CD8-positive, alpha-beta memory T cell (primary cell): ENCODE data around the gene TRMT1. TPM values are rescaled to one million over a fixed set of nuclear protein-coding genes. Genes with fewer than 3 reads are reported as not detected.

Experiments
- CTCF ChIA-PET: fragments of 350-600 bp; sonication (Branson Sonifier 250); formaldehyde crosslinking; loops from one replicate; lab custom pipeline; 2021; ENCODE audit warnings: antibody characterized with exemption; lab: Charles Lee
- POLR2A ChIA-PET: fragments of 350-600 bp; sonication (Branson Sonifier 250); formaldehyde crosslinking; loops from one replicate; lab custom pipeline; 2021; ENCODE audit warnings: antibody characterized with exemption; lab: Charles Lee
- DNase-seq, 5 donors: peaks; one replicate each; pipeline versions ENCODE4 v3.0.0 to v3.0.0-alpha.2; 2020 to 2022; ENCODE audit warnings: mixed read lengths in 1 of 5
- H3K27ac ChIP-seq: one replicate; pipeline ENCODE4 v1.7.0; 2013; ENCODE audit warnings: low read depth, mild to moderate bottlenecking, low read length, moderate library complexity
- H3K27me3 ChIP-seq: 2 replicates; pipeline ENCODE4 v1.7.0; 2013; ENCODE audit warnings: low read length, mild to moderate bottlenecking; ENCODE audit not compliant: insufficient read depth, poor library complexity, severe bottlenecking
- H3K36me3 ChIP-seq: 2 replicates; pipeline ENCODE4 v1.7.0; 2013; ENCODE audit warnings: mild to moderate bottlenecking, low read length, moderate library complexity; ENCODE audit not compliant: insufficient read depth
- H3K4me1 ChIP-seq: 2 replicates; pipeline ENCODE4 v1.7.0; 2013; ENCODE audit warnings: mild to moderate bottlenecking, low read length, moderate library complexity; ENCODE audit not compliant: insufficient read depth
- H3K4me3 ChIP-seq: 2 replicates; pipeline ENCODE4 v1.7.0; 2013; ENCODE audit warnings: mild to moderate bottlenecking, low read length
- H3K9me3 ChIP-seq: 2 replicates; pipeline ENCODE4 v1.7.0; 2013; ENCODE audit warnings: mild to moderate bottlenecking, low read length
- H3K27ac Mint-ChIP-seq, 8 donors: one replicate each; pipeline ENCODE4 v1.8.0; 2020 to 2021; ENCODE audit warnings: mixed read lengths in 8 of 8, mild to moderate bottlenecking in 6 of 8, inconsistent platforms in 3 of 8, moderate library complexity in 3 of 8
- H3K27me3 Mint-ChIP-seq, 2 donors: one replicate each; pipeline ENCODE4 v1.8.0; 2020 to 2021; ENCODE audit warnings: mixed read lengths in 2 of 2, mild to moderate bottlenecking in 1 of 2, moderate library complexity in 1 of 2
- H3K36me3 Mint-ChIP-seq, 3 donors: one replicate each; pipeline ENCODE4 v1.8.0; 2020 to 2021; ENCODE audit warnings: mixed read lengths in 3 of 3, inconsistent platforms in 1 of 3, mild to moderate bottlenecking in 1 of 3
- H3K4me1 Mint-ChIP-seq, 3 donors: one replicate each; pipeline ENCODE4 v1.8.0; 2020 to 2021; ENCODE audit warnings: mixed read lengths in 3 of 3, inconsistent platforms in 1 of 3, mild to moderate bottlenecking in 1 of 3
- H3K4me3 Mint-ChIP-seq, 7 donors: one replicate each; pipeline ENCODE4 v1.8.0; 2020 to 2021; ENCODE audit warnings: mixed read lengths in 7 of 7, mild to moderate bottlenecking in 6 of 7, moderate library complexity in 4 of 7, inconsistent platforms in 2 of 7
- H3K9me3 Mint-ChIP-seq, 5 donors: one replicate each; pipeline ENCODE4 v1.8.0; 2020 to 2022; ENCODE audit warnings: mixed read lengths in 5 of 5, mild to moderate bottlenecking in 3 of 5, moderate library complexity in 2 of 5, inconsistent platforms in 1 of 5
- polyA plus RNA-seq: library from polyadenylated mRNA; unstranded; fragments of 300-500 nt; fragmentation: Illumina TruSeq; gene quantifications from one replicate; pipeline ENCODE4 v1.2.3, GENCODE V29; 2021
- total RNA-seq, 2 experiments: library from RNA; stranded (reverse); gene quantifications; one replicate each; pipeline ENCODE4 v1.2.3, GENCODE V29; 2021

Gene TRMT1
- total and polyA plus RNA-seq, 3 experiments from 2014 or later: 18.2 to 138 (median 138) TPM

DNA sequence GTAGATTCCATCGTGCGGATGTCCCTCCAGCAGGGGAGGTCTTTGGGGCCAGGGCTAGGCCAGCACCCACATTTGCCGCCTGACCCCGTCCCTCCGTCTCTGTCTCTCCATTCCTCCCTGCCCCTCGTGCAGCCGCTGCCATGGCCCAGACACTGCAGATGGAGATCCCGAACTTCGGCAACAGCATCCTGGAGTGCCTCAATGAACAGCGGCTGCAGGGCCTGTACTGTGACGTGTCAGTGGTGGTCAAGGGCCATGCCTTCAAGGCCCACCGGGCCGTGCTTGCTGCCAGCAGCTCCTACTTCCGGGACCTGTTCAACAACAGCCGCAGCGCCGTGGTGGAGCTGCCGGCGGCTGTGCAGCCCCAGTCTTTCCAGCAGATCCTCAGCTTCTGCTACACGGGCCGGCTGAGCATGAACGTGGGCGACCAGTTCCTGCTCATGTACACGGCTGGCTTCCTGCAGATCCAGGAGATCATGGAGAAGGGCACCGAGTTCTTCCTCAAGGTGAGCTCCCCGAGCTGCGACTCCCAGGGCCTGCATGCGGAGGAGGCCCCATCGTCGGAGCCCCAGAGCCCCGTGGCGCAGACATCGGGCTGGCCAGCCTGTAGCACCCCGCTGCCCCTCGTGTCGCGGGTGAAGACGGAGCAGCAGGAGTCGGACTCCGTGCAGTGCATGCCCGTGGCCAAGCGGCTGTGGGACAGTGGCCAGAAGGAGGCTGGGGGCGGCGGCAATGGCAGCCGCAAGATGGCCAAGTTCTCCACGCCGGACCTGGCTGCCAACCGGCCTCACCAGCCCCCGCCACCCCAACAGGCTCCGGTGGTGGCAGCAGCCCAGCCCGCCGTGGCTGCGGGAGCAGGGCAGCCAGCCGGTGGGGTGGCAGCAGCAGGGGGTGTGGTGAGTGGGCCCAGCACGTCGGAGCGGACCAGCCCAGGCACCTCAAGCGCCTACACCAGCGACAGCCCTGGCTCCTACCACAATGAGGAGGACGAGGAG lies 18.8 kb upstream of the TRMT1 start:
- H3K4me1 Mint-ChIP-seq: peaks cover 18 to 30% (median 26%) of the 10 kb centered on the region in 3 donors
- Histone ChIP-seq H3K9me3 (no peaks in the 10 kb centered on the region), H3K27ac (no peak overlapping the region), H3K4me1 (peaks cover 17% of the 10 kb centered on the region), H3K36me3 (peaks cover 3% of the 10 kb centered on the region), H3K4me3 (no peak overlapping the region), H3K27me3 (no peaks in the 10 kb centered on the region)
- H3K4me3 Mint-ChIP-seq: no peak overlapping the region
- peaks cover 0 to 2% of the 10 kb centered on the region in 2 donors for H3K27me3 Mint-ChIP-seq
- H3K27ac Mint-ChIP-seq: no peak overlapping the region
- H3K9me3 Mint-ChIP-seq: no peaks in the 10 kb centered on the region
- POLR2A ChIA-PET: no interaction called here
- peaks cover 0 to 60% (median 0%) of the 10 kb centered on the region in 3 donors for H3K36me3 Mint-ChIP-seq
- DNase-seq: no peak
- CTCF ChIA-PET: no interaction called here

DNA sequence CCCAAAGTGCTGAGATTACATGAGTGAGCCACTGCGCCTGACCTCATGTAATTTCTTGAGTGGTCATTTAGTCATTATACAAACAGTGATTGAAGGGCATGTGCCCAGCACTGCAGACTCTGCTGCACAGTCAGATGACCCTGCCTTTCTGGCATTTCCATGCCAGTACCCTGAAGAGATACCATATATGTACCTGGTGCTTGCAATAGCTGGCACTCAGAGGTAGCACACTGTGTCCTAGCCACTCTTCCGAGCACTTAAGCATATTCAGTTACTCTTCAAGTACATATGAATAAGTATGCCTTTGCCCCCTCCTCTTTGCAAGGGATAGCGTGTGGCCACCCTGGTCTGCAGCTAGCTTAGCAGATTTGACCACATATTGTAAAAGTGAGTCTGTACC lies 18.1 kb upstream of the TRMT1 start:
- Mint-ChIP-seq H3K27me3 (peaks cover 0 to 2% of the 10 kb centered on the region in 2 donors), H3K9me3 (no peaks in the 10 kb centered on the region), H3K27ac (peak overlapping the region in 2 of 8 donors; percentile 27 to 47), H3K4me1 (peaks cover 19 to 36% (median 26%) of the 10 kb centered on the region in 3 donors), H3K36me3 (peaks cover 0 to 58% (median 0%) of the 10 kb centered on the region in 3 donors), H3K4me3 (no peak overlapping the region)
- POLR2A ChIA-PET: no interaction called here
- no peaks in the 10 kb centered on the region for H3K9me3 ChIP-seq
- CTCF ChIA-PET: no interaction called here
- H3K27me3 ChIP-seq: no peaks in the 10 kb centered on the region
- no peak overlapping the region for H3K27ac ChIP-seq
- H3K4me1 ChIP-seq: peaks cover 17% of the 10 kb centered on the region
- H3K4me3 ChIP-seq: no peak overlapping the region
- no peak for DNase-seq
- peaks cover 3% of the 10 kb centered on the region for H3K36me3 ChIP-seq

DNA sequence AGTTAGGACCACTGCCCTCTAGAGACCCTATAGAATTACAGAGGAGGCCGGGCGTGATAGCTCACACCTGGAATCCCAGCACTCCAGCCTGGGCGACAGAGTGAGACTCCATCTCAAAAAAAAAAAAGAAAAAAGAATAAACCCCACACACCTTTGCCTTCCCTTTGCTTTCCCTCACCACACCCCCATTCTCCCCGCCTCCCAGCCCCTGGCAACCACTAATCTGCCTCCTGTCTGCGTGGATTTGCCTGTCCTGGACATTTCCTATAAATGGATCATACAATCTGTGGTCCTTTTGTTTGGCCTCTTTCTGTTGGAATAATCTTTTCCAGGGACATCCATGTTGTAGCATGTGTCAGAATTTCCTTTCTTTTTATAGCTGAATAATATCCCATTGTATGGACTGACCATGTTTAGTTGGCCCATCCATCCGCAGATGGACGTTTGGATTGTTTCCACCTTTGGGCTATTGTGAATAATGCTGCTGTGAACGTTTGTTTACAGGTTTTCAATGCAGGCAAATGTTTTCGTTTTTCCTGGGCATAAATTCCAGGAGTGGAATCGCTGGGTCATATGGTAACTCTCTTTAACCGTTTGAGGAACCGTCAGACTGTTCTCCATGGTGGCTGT lies 16.8 kb upstream of the TRMT1 start:
- Mint-ChIP-seq H3K4me1 (peaks cover 22 to 42% (median 26%) of the 10 kb centered on the region in 3 donors), H3K36me3 (peaks cover 0 to 47% (median 0%) of the 10 kb centered on the region in 3 donors), H3K27ac (peak overlapping the region in 6 of 8 donors; percentile 17 to 97 (median 67)), H3K27me3 (peaks cover 0 to 2% of the 10 kb centered on the region in 2 donors), H3K9me3 (no peaks in the 10 kb centered on the region), H3K4me3 (no peak overlapping the region)
- ChIA-PET POLR2A (no interaction called here), CTCF (interaction anchor here (1.2 to 1.8 kb wide), 2 partner anchors 10 to 29 kb away, joined by 3 to 5 read pairs; no protein-coding TSS in a partner anchor)
- no peaks in the 10 kb centered on the region for H3K27me3 ChIP-seq
- no peaks in the 10 kb centered on the region for H3K9me3 ChIP-seq
- peaks cover 17% of the 10 kb centered on the region for H3K4me1 ChIP-seq
- no peak for DNase-seq
- peaks cover 3% of the 10 kb centered on the region for H3K36me3 ChIP-seq
- no peak overlapping the region for H3K27ac ChIP-seq
- H3K4me3 ChIP-seq: no peak overlapping the region

DNA sequence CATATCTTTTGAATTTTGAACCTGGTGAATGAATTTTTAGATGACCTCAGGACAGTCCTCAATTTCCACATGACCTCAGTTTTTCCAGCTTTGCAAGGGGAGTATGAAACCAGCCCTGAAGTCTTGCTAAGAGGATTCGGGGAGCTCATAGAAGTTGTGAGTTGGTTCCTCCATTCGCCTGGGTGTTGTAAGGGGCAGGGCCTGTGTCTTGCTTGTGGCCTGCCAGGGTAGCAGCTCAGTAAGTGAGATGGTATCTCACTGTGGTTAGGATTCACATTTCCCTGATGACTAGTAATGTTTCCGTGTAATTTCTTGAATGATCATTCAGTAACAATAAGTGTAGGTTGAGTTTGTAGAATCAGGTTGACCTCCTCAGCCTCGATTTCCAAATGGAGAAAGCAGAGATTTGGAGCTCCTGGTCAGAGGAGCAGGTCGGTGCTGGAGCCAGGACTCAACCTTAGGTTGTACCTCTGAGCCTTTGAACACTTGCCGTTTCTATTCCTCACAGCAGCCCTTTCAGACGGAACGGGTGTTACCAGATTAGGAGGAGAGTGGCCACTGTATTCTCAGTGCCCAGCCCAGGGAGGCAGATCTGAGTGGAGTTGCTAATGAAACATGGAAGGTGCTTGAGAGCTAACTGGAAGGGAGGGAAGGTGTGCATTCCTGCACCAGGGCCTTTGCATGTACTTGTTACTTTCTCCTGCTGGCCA lies 16.1 kb upstream of the TRMT1 start:
- Histone ChIP-seq H3K4me1 (peaks cover 17% of the 10 kb centered on the region), H3K36me3 (peaks cover 3% of the 10 kb centered on the region), H3K27me3 (no peaks in the 10 kb centered on the region), H3K27ac (no peak overlapping the region), H3K4me3 (no peak overlapping the region), H3K9me3 (no peaks in the 10 kb centered on the region)
- ChIA-PET CTCF (interaction anchor here (1.2 to 1.8 kb wide), 3 partner anchors 9 to 72 kb away, joined by 3 to 5 read pairs (median 3); no protein-coding TSS in a partner anchor), POLR2A (interaction anchor here (0.5 kb wide), 1 partner anchor 83 kb away, joined by 7 read pairs; no protein-coding TSS in a partner anchor)
- H3K9me3 Mint-ChIP-seq: no peaks in the 10 kb centered on the region
- H3K4me1 Mint-ChIP-seq: peaks cover 27 to 49% (median 31%) of the 10 kb centered on the region in 3 donors
- peak overlapping the region in 7 of 8 donors; percentile 12 to 97 (median 85) for H3K27ac Mint-ChIP-seq
- H3K36me3 Mint-ChIP-seq: peaks cover 0 to 40% (median 0%) of the 10 kb centered on the region in 3 donors
- peak overlapping the region in 6 of 7 donors; percentile 42 to 68 (median 62) for H3K4me3 Mint-ChIP-seq
- peak in 4 of 5 donors; percentile 31 to 66 (median 39) for DNase-seq
- H3K27me3 Mint-ChIP-seq: peaks cover 0 to 2% of the 10 kb centered on the region in 2 donors

DNA sequence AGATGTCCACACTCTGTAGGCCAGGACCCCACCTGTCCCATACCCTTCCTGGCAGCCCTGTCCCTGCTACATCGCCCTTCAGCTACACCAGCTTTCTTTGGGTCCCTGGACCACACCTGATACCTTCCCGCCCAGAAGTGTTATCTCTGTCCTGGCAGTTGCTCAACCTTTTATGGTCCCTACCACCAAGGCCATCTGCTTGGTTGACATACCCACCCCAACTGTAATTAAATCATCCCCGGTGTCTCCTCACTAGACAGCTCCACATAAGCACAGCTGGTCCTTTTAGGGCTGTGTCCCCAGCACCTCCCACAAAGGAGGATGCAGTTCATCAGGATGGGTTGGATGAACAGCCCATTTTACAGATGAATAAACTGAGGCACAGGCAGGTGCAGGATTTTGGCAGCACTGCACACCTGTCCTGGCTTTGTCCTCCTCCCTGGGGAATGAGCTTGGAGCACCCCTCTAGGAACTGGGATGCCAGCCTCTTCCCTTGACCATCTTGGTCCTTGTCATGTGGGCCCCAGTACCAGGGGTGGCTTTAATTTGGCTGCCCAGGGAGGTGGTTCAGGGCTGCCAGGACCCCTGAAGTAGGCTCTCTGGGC lies 14.4 kb upstream of the TRMT1 start:
- Mint-ChIP-seq H3K9me3 (no peaks in the 10 kb centered on the region), H3K36me3 (peaks cover 0 to 25% (median 0%) of the 10 kb centered on the region in 3 donors), H3K4me1 (peaks cover 27 to 52% (median 31%) of the 10 kb centered on the region in 3 donors), H3K27me3 (peaks cover 0 to 2% of the 10 kb centered on the region in 2 donors), H3K4me3 (no peak overlapping the region), H3K27ac (peak overlapping the region in 5 of 8 donors; percentile 29 to 87 (median 56))
- Histone ChIP-seq H3K36me3 (peaks cover under 1% of the 10 kb centered on the region), H3K9me3 (no peaks in the 10 kb centered on the region), H3K27ac (no peak overlapping the region), H3K4me3 (no peak overlapping the region), H3K27me3 (no peaks in the 10 kb centered on the region), H3K4me1 (peaks cover 17% of the 10 kb centered on the region)
- no peak for DNase-seq
- ChIA-PET CTCF (no interaction called here), POLR2A (no interaction called here)

DNA sequence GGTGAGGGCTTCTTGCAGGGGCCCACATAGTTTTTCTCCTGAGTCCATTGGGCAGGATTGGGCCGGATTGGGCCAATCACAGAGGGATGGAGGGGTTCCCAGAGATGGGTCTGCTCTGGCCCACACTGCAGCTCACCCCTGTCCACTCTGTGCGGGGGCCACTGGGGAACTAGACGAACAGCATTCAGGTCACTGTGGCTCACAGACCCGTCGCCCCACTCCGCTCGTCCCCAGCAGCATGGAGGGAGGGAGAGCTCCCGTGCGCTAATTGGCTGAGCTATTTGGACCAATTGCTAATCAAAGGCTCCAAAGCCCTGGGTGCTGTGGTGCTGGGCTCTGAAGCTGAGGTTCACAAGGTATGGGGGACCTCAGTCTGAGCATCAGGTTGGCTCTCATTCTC lies 12.8 kb upstream of the TRMT1 start:
- no peak overlapping the region for H3K27ac Mint-ChIP-seq
- ChIA-PET POLR2A (no interaction called here), CTCF (interaction anchor here (2.3 kb wide), 1 partner anchor 25 kb away, joined by 7 read pairs; no protein-coding TSS in a partner anchor)
- no peak overlapping the region for H3K4me3 Mint-ChIP-seq
- H3K4me1 Mint-ChIP-seq: peaks cover 27 to 47% (median 31%) of the 10 kb centered on the region in 3 donors
- Histone ChIP-seq H3K27ac (no peak overlapping the region), H3K9me3 (no peaks in the 10 kb centered on the region), H3K4me1 (peaks cover 17% of the 10 kb centered on the region), H3K4me3 (no peak overlapping the region), H3K36me3 (no peaks in the 10 kb centered on the region), H3K27me3 (no peaks in the 10 kb centered on the region)
- no peaks in the 10 kb centered on the region for H3K9me3 Mint-ChIP-seq
- H3K36me3 Mint-ChIP-seq: peaks cover 0 to 18% (median 0%) of the 10 kb centered on the region in 3 donors
- DNase-seq: no peak
- H3K27me3 Mint-ChIP-seq: peaks cover 0 to 2% of the 10 kb centered on the region in 2 donors

DNA sequence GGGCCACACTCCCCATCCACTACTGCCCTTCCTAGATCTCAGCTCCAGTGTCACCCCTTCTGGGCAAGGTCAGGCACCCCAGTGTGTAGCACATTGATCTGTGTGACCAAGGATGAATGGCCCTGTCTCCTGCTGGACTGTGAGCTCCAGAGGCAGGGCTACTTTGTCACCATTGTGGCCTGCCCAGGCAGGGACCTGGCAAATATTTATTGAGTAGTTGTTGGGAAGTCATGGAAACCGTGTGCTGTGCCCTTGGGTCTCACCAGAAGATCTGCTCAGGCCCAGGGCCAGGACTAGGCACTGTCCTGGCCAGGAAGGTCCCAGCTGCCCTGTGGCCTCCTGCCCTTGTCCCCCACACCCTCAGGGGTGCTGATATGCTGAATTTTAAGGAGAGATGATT lies 12.0 kb upstream of the TRMT1 start:
- H3K4me1 Mint-ChIP-seq: peaks cover 30 to 49% (median 30%) of the 10 kb centered on the region in 3 donors
- peak overlapping the region in 2 of 8 donors; percentile 28 to 57 for H3K27ac Mint-ChIP-seq
- peaks cover 0 to 2% of the 10 kb centered on the region in 2 donors for H3K27me3 Mint-ChIP-seq

More for the DNA sequence above, 12.0 kb upstream of the TRMT1 start:
- no peaks in the 10 kb centered on the region for H3K36me3 ChIP-seq
- Mint-ChIP-seq H3K4me3 (no peak overlapping the region), H3K9me3 (no peaks in the 10 kb centered on the region), H3K36me3 (peaks cover 0 to 18% (median 0%) of the 10 kb centered on the region in 3 donors)
- no peaks in the 10 kb centered on the region for H3K27me3 ChIP-seq
- POLR2A ChIA-PET: interaction anchor here (0.6 kb wide), 1 partner anchor 182 kb away, joined by 3 read pairs; no protein-coding TSS in a partner anchor
- no peak for DNase-seq
- H3K4me3 ChIP-seq: no peak overlapping the region
- H3K4me1 ChIP-seq: peaks cover 16% of the 10 kb centered on the region
- H3K9me3 ChIP-seq: no peaks in the 10 kb centered on the region
- no peak overlapping the region for H3K27ac ChIP-seq
- CTCF ChIA-PET: interaction anchor here (1.2 to 2.3 kb wide), 5 partner anchors 9 to 163 kb away, joined by 3 to 7 read pairs (median 4); no protein-coding TSS in a partner anchor
